ENCODE results near the gene SCAMP3. TPM values are rescaled to one million over a fixed set of nuclear protein-coding genes. Genes with fewer than 3 reads are reported as not detected.

SCAMP3 gene
- total RNA-seq, 2 experiments from 2014 or later = 81.3 to 97.2 TPM

- DNase-seq = no peak
- ChIA-PET POLR2A (no interaction called here), CTCF (interaction anchor here (1.3 to 6.3 kb wide), 5 partner anchors 10 to 99 kb away, joined by 3 to 80 read pairs (median 4); partner anchors contain the start of gene RUSC1)
- peaks cover 1% of the 10 kb centered on the region for H3K27me3 Mint-ChIP-seq
- H3K27ac Mint-ChIP-seq = no peak overlapping the region
- H3K4me1 Mint-ChIP-seq (ENCODE audit: low read depth) = peaks cover 16% of the 10 kb centered on the region
- intact Hi-C loops (cut with micrococcal nuclease) = loop anchor here (5.0 kb wide), 1 partner anchor 44 kb away; the partner anchor contains the start of gene SCAMP3
- no peaks in the 10 kb centered on the region for H3K9me3 Mint-ChIP-seq
- no peak for ATAC-seq
- peaks cover 16% of the 10 kb centered on the region for H3K36me3 Mint-ChIP-seq (ENCODE audit: low read depth)
- H3K4me3 Mint-ChIP-seq = no peak overlapping the region
- TF ChIP-seq CTCF (IDR thresholded peaks at IDR 0.05) = no peak
Measured at GRCh38 chr1:155305881-155306391, 43.8 kb upstream of the SCAMP3 start.

GRCh38 chr1:155304558-155305063 is 42.5 kb upstream of the SCAMP3 start:
- Mint-ChIP-seq H3K27me3 (peaks cover 1% of the 10 kb centered on the region), H3K9me3 (no peaks in the 10 kb centered on the region), H3K4me3 (no peak overlapping the region), H3K27ac (no peak overlapping the region), H3K4me1 (ENCODE audit: low read depth) (peaks cover 7% of the 10 kb centered on the region), H3K36me3 (ENCODE audit: low read depth) (peaks cover 4% of the 10 kb centered on the region)
- TF ChIP-seq CTCF (IDR thresholded peaks at IDR 0.05) = no peak
- no peak for ATAC-seq
- intact Hi-C loops (cut with micrococcal nuclease) = loop anchor here (5.0 kb wide), 1 partner anchor 42 kb away; the partner anchor contains the start of gene SCAMP3
- POLR2A ChIA-PET = interaction anchor here (1.1 kb wide), 1 partner anchor 32 kb away, joined by 3 read pairs; no protein-coding TSS in a partner anchor
- no peak for DNase-seq
- CTCF ChIA-PET = interaction anchor here (6.3 kb wide), 1 partner anchor 55 kb away, joined by 80 read pairs; no protein-coding TSS in a partner anchor

- POLR2A ChIA-PET = no interaction called here
- no peaks in the 10 kb centered on the region for H3K36me3 Mint-ChIP-seq (ENCODE audit: low read depth)
- no peak for TF ChIP-seq CTCF (IDR thresholded peaks at IDR 0.05)
- H3K27ac Mint-ChIP-seq = no peak within 1 kb of the TSS
- CTCF ChIA-PET = no interaction called here
- intact Hi-C loops (cut with micrococcal nuclease) = no loop called here
- peaks cover 14% of the 10 kb centered on the region for H3K27me3 Mint-ChIP-seq
- no peak within 1 kb of the TSS for H3K4me3 Mint-ChIP-seq
- no peak for ATAC-seq
- DNase-seq = no peak
- H3K9me3 Mint-ChIP-seq = no peaks in the 10 kb centered on the region
- H3K4me1 Mint-ChIP-seq (ENCODE audit: low read depth) = no peaks in the 10 kb centered on the region
Measured at GRCh38 chr1:155301342-155301841, 39.2 kb upstream of the SCAMP3 start, which contains the start of gene PKLR. PKLR (minus strand) TSS chr1:155301438; CDS start chr1:155301395, 43 bp downstream.

- no peak for TF ChIP-seq CTCF (IDR thresholded peaks at IDR 0.05)
- ChIA-PET POLR2A (no interaction called here), CTCF (interaction anchor here (1.3 to 1.4 kb wide), 2 partner anchors 7 to 50 kb away, joined by 3 to 5 read pairs; no protein-coding TSS in a partner anchor)
- Mint-ChIP-seq H3K27me3 (peaks cover 17% of the 10 kb centered on the region), H3K9me3 (no peaks in the 10 kb centered on the region), H3K4me1 (ENCODE audit: low read depth) (no peaks in the 10 kb centered on the region), H3K36me3 (ENCODE audit: low read depth) (no peaks in the 10 kb centered on the region), H3K27ac (no peak overlapping the region), H3K4me3 (no peak overlapping the region)
- intact Hi-C loops (cut with micrococcal nuclease) = no loop called here
- DNase-seq = no peak
- ATAC-seq = no peak
Measured at GRCh38 chr1:155300553-155301329, 38.6 kb upstream of the SCAMP3 start.
